Activated CD4-positive, alpha-beta T cell treated with anti-CD3 and anti-CD28 coated beads, Interleukin-2, amount 50 U/mL, for 16 hours (primary cell): ENCODE results near the gene KCNH2.
"Not testable (repeated sequence)": the region's sequence is repeated elsewhere in the genome, so short reads cannot be mapped to it uniquely, and the experiment has no call there.

Experiments
- DNase-seq: peaks from one replicate; pipeline ENCODE4 v3.0.0-alpha.2; 2020

Gene KCNH2

GRCh38 chr7:150978126-150978789 is at the start of gene KCNH2:
Gene KCNH2, minus strand, starts transcription at chr7:150978321. Its CDS starts 408 bp downstream, at chr7:150977913.
- no peak for DNase-seq

GRCh38 chr7:151027728-151028130 is 49.6 kb upstream of the KCNH2 start:
- not testable (repeated sequence) for DNase-seq

GRCh38 chr7:151026771-151027727 is 48.9 kb upstream of the KCNH2 start:
- not testable (repeated sequence) for DNase-seq

GRCh38 chr7:151025924-151026671 is 48.0 kb upstream of the KCNH2 start:
- no peak for DNase-seq

- DNase-seq: no peak
These were observed 46.4 kb upstream of the KCNH2 start, which contains the start of gene ATG9B for GRCh38 chr7:151024435-151025056. Gene ATG9B, minus strand, starts transcription at chr7:151024494. Its CDS starts 71 bp downstream, at chr7:151024423.

GRCh38 chr7:151023232-151023631 is 45.1 kb upstream of the KCNH2 start:
- DNase-seq: no peak

GRCh38 chr7:151020231-151020630 is 42.1 kb upstream of the KCNH2 start:
- DNase-seq: no peak

GRCh38 chr7:151019130-151019447 is 41.0 kb upstream of the KCNH2 start:
- DNase-seq: no peak

- DNase-seq: no peak
These were observed 40.5 kb upstream of the KCNH2 start for GRCh38 chr7:151018421-151019129.

GRCh38 chr7:151017953-151018420 is 39.9 kb upstream of the KCNH2 start:
- DNase-seq: peak; percentile 79

GRCh38 chr7:151017370-151017952 is 39.3 kb upstream of the KCNH2 start:
- DNase-seq: no peak

- no peak for DNase-seq
These were observed 38.8 kb upstream of the KCNH2 start for GRCh38 chr7:151016942-151017341.

- no peak for DNase-seq
These were observed 38.4 kb upstream of the KCNH2 start for GRCh38 chr7:151016505-151016904.

- DNase-seq: no peak
These were observed 37.8 kb upstream of the KCNH2 start for GRCh38 chr7:151015967-151016366.

GRCh38 chr7:151014950-151015349 is 36.8 kb upstream of the KCNH2 start:
- DNase-seq: no peak

- peak; percentile 93 for DNase-seq
These were observed 35.8 kb upstream of the KCNH2 start for GRCh38 chr7:151013733-151014497.

GRCh38 chr7:151013356-151013732 is 35.2 kb upstream of the KCNH2 start:
- DNase-seq: no peak

- no peak for DNase-seq
These were observed 34.8 kb upstream of the KCNH2 start for GRCh38 chr7:151012911-151013347.

- no peak for DNase-seq
These were observed 34.0 kb upstream of the KCNH2 start for GRCh38 chr7:151012031-151012692.

GRCh38 chr7:151011616-151012015 is 33.5 kb upstream of the KCNH2 start:
- not testable (repeated sequence) for DNase-seq
